Neural progenitor cell (in vitro differentiated cells): ENCODE results near the gene EI24. TPM values are rescaled to one million over a fixed set of nuclear protein-coding genes. Genes with fewer than 3 reads are reported as not detected.

Experiments used
- DNase-seq: peaks from one replicate; pipeline ENCODE4 v3.0.0-alpha.2; 2016; ENCODE audit warnings: low spot score
- H2AFZ ChIP-seq: fragments of 200-600 bp; sonication (generic); replicated peaks from 2 replicates; pipeline ENCODE4 v1.6.1; 2016; ENCODE audit warnings: antibody characterized with exemption
- H3F3A ChIP-seq: fragments of 200-600 bp; sonication (generic); 2 replicates; pipeline ENCODE4 v1.6.1; 2016; ENCODE audit warnings: antibody characterized with exemption, low read depth
- H3K27ac ChIP-seq: fragments of 200-600 bp; sonication (generic); 2 replicates; pipeline ENCODE4 v1.5.1; 2016; ENCODE audit warnings: mild to moderate bottlenecking
- H3K27me3 ChIP-seq: fragments of 200-600 bp; sonication (generic); 2 replicates; pipeline ENCODE4 v1.6.1; 2016; ENCODE audit warnings: mild to moderate bottlenecking, moderate library complexity
- H3K36me3 ChIP-seq: fragments of 200-600 bp; sonication (generic); 2 replicates; pipeline ENCODE4 v1.5.1; 2016
- H3K4me1 ChIP-seq: fragments of 200-600 bp; sonication (generic); 2 replicates; pipeline ENCODE4 v1.6.1; 2016; ENCODE audit warnings: mixed run types
- H3K4me2 ChIP-seq: fragments of 200-600 bp; sonication (generic); 2 replicates; pipeline ENCODE4 v1.6.1; 2016
- H3K4me3 ChIP-seq: fragments of 200-600 bp; sonication (generic); 2 replicates; pipeline ENCODE4 v1.5.1; 2016
- H3K79me2 ChIP-seq: fragments of 200-600 bp; sonication (generic); 2 replicates; pipeline ENCODE4 v1.6.1; 2016; ENCODE audit warnings: low read depth
- H3K9ac ChIP-seq: fragments of 200-600 bp; sonication (generic); 2 replicates; pipeline ENCODE4 v1.6.1; 2016
- H3K9me3 ChIP-seq: fragments of 200-600 bp; sonication (generic); 2 replicates; pipeline ENCODE4 v1.5.1; 2016; ENCODE audit warnings: low read depth
- H4K20me1 ChIP-seq: fragments of 200-600 bp; sonication (generic); 2 replicates; pipeline ENCODE4 v1.6.1; 2016; ENCODE audit warnings: low read depth
- H3K27ac Mint-ChIP-seq: 3 replicates; pipeline ENCODE4 v1.8.0; 2021; ENCODE audit warnings: mixed read lengths
- H3K27me3 Mint-ChIP-seq: 2 replicates; pipeline ENCODE4 v1.8.0; 2022; ENCODE audit warnings: low read depth, mild to moderate bottlenecking, inconsistent platforms, moderate library complexity, mixed read lengths; ENCODE audit not compliant: insufficient read depth
- H3K36me3 Mint-ChIP-seq: 3 replicates; pipeline ENCODE4 v1.8.0; 2021; ENCODE audit warnings: mixed read lengths
- H3K4me1 Mint-ChIP-seq: 3 replicates; pipeline ENCODE4 v1.8.0; 2021; ENCODE audit warnings: mixed read lengths
- H3K4me3 Mint-ChIP-seq: 3 replicates; pipeline ENCODE4 v1.8.0; 2021; ENCODE audit warnings: mild to moderate bottlenecking, moderate library complexity, mixed read lengths
- H3K9me3 Mint-ChIP-seq: 3 replicates; pipeline ENCODE4 v1.8.0; 2020; ENCODE audit warnings: mixed read lengths
- EZH2 ChIP-seq: fragments of 200-600 bp; sonication (generic); IDR thresholded peaks from 2 replicates; pipeline ENCODE4 v1.6.1; 2017; ENCODE audit warnings: antibody characterized with exemption, mild to moderate bottlenecking, moderate library complexity
- EZH2phosphoT487 ChIP-seq: fragments of 200-600 bp; sonication (generic); IDR thresholded peaks from 2 replicates; pipeline ENCODE4 v1.6.1; 2017; ENCODE audit warnings: antibody characterized with exemption
- total RNA-seq: library from RNA; depleted of rRNA; stranded (reverse); fragments of >200 nt; gene quantifications from 2 replicates; pipeline ENCODE4 v1.2.3, GENCODE V29; 2015; ENCODE audit warnings: low replicate concordance
- TF ChIP-seq, protein P1 (sequence below): fragments of 200-600 bp; sonication (generic); IDR thresholded peaks from 2 replicates; pipeline ENCODE4 v1.5.1; 2017; ENCODE audit warnings: antibody characterized with exemption, mild to moderate bottlenecking

The EI24 gene
- total RNA-seq, 1 donor from 2014 or later, result 99.8 TPM

DNA sequence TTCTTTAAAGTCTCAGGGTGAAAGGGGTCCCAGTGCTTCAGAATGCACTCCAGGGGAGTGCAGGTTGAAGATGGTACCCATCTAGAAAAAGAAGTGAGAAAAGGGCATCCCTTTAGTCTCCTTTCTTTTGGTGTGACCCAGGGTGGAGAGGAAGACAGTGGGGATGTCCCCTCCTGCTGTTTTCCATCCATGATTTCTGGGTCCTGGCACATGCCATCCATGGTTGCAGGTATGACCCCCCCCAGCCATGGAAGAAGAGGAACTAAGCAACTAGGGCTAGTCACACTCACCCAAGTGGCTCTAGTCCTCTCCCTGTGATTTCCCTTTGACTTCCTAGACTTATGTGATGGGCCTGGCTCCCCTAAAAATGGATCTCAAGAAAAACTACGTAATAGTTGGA, 15.9 kb upstream of the EI24 start:
- Mint-ChIP-seq H3K4me3 (no peak overlapping the region), H3K9me3 (peaks cover 48% of the 10 kb centered on the region), H3K4me1 (no peaks in the 10 kb centered on the region), H3K36me3 (peaks cover 5% of the 10 kb centered on the region), H3K27me3 (peaks cover 7% of the 10 kb centered on the region), H3K27ac (no peak overlapping the region)
- H2AFZ ChIP-seq, result no peak overlapping the region
- no peaks in the 10 kb centered on the region for H3K36me3 ChIP-seq
- H3K4me3 ChIP-seq, result no peak overlapping the region
- no peaks in the 10 kb centered on the region for H3K27me3 ChIP-seq
- H3K4me2 ChIP-seq, result no peak overlapping the region
- no peaks in the 10 kb centered on the region for H4K20me1 ChIP-seq
- H3K9ac ChIP-seq, result no peak overlapping the region
- H3K4me1 ChIP-seq, result no peaks in the 10 kb centered on the region
- H3K27ac ChIP-seq, result no peak overlapping the region
- peaks cover 11% of the 10 kb centered on the region for H3K9me3 ChIP-seq
- DNase-seq, result no peak
- TF ChIP-seq, protein P1, sequence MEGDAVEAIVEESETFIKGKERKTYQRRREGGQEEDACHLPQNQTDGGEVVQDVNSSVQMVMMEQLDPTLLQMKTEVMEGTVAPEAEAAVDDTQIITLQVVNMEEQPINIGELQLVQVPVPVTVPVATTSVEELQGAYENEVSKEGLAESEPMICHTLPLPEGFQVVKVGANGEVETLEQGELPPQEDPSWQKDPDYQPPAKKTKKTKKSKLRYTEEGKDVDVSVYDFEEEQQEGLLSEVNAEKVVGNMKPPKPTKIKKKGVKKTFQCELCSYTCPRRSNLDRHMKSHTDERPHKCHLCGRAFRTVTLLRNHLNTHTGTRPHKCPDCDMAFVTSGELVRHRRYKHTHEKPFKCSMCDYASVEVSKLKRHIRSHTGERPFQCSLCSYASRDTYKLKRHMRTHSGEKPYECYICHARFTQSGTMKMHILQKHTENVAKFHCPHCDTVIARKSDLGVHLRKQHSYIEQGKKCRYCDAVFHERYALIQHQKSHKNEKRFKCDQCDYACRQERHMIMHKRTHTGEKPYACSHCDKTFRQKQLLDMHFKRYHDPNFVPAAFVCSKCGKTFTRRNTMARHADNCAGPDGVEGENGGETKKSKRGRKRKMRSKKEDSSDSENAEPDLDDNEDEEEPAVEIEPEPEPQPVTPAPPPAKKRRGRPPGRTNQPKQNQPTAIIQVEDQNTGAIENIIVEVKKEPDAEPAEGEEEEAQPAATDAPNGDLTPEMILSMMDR, result no peak
- no peak for TF ChIP-seq EZH2
- TF ChIP-seq EZH2phosphoT487, result no peak
- H3K79me2 ChIP-seq, result no peaks in the 10 kb centered on the region
- no peaks in the 10 kb centered on the region for H3F3A ChIP-seq

DNA sequence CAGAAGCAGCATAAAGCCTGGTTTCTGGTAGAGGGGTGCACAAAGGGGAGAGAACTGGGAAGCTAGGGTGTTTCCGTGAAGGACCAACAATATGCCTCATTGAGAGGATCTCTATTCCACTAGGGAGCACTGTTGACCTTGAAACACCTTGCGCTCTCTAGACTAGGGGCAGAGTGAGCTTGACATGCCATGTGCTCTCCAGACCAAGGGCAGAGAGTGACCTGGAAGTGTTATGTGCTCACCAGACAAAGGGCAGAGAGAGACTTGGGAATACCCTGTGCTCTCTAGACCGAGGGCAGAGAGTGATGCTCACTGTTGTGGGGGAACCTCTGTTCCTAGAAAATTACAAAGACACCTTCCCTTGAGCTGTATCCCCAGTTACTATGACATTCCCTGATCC, 15.2 kb upstream of the EI24 start:
- H3K27me3 Mint-ChIP-seq, result peaks cover 7% of the 10 kb centered on the region
- Histone ChIP-seq H3K79me2 (no peaks in the 10 kb centered on the region), H3K4me3 (no peak overlapping the region), H3K27me3 (no peaks in the 10 kb centered on the region), H3K4me2 (no peak overlapping the region), H4K20me1 (no peaks in the 10 kb centered on the region), H3K9ac (no peak overlapping the region), H3K4me1 (no peaks in the 10 kb centered on the region), H2AFZ (no peak overlapping the region), H3K36me3 (no peaks in the 10 kb centered on the region), H3K9me3 (peaks cover 11% of the 10 kb centered on the region), H3K27ac (no peak overlapping the region), H3F3A (no peaks in the 10 kb centered on the region)
- TF ChIP-seq, protein P1, result no peak
- no peak for TF ChIP-seq EZH2
- no peak for TF ChIP-seq EZH2phosphoT487
- no peaks in the 10 kb centered on the region for H3K4me1 Mint-ChIP-seq
- peaks cover 48% of the 10 kb centered on the region for H3K9me3 Mint-ChIP-seq
- H3K36me3 Mint-ChIP-seq, result peaks cover 5% of the 10 kb centered on the region
- H3K4me3 Mint-ChIP-seq, result no peak overlapping the region
- no peak overlapping the region for H3K27ac Mint-ChIP-seq
- no peak for DNase-seq

DNA sequence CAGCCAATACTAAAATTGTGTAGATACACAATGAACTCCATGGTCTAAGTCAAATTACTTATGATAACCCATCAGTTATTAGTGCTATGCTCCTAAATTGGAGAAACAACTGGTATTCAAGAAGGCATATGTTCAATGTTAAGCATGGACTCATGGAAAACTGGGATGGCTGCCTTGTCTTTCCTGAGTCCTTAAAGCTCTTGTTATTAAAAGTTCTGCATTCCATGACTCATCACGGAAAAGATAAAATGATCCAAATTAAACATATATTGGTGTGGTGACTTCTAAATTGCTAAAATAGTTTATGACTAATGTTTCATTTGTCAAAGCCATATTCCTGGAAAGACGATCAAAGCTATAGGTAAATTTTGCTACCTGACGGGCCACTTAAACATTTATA, 9.4 kb upstream of the EI24 start:
- no peak overlapping the region for H2AFZ ChIP-seq
- H4K20me1 ChIP-seq, result no peaks in the 10 kb centered on the region
- H3K27ac ChIP-seq, result no peak overlapping the region
- no peaks in the 10 kb centered on the region for H3K9me3 ChIP-seq
- H3K4me3 ChIP-seq, result no peak overlapping the region
- no peaks in the 10 kb centered on the region for H3K27me3 ChIP-seq
- Mint-ChIP-seq H3K36me3 (no peaks in the 10 kb centered on the region), H3K4me3 (no peak overlapping the region), H3K27ac (no peak overlapping the region), H3K27me3 (no peaks in the 10 kb centered on the region), H3K4me1 (no peaks in the 10 kb centered on the region), H3K9me3 (peaks cover 13% of the 10 kb centered on the region)
- no peak overlapping the region for H3K9ac ChIP-seq
- no peak overlapping the region for H3K4me2 ChIP-seq
- no peaks in the 10 kb centered on the region for H3K4me1 ChIP-seq
- no peak for DNase-seq
- H3F3A ChIP-seq, result no peaks in the 10 kb centered on the region
- no peaks in the 10 kb centered on the region for H3K79me2 ChIP-seq
- no peaks in the 10 kb centered on the region for H3K36me3 ChIP-seq
- TF ChIP-seq EZH2phosphoT487 (no peak), EZH2 (no peak)
- TF ChIP-seq, protein P1, result no peak

DNA sequence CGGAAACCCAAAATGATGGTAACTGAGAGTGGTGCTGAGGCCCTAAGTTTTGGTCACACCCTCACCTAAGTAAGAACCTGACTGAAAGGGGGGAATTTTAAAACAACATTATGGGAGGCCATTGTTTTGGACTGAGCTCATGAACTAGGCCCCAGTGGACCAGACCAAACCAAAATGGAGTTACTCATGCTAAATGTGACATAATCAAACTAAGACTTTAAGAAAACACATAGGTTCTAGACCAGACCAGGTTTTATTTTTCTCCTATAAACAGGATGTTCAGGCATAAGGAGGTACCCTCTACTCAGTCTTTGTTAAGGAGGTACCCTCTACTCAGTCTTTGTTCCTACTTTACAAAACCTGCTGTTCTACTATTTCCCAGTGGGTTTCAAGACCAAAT, 7.4 kb upstream of the EI24 start:
- Histone ChIP-seq H3K9me3 (no peaks in the 10 kb centered on the region), H3K27ac (no peak overlapping the region), H3K27me3 (no peaks in the 10 kb centered on the region), H3K4me1 (no peaks in the 10 kb centered on the region), H3K79me2 (no peaks in the 10 kb centered on the region), H2AFZ (no peak overlapping the region), H3K9ac (no peak overlapping the region), H3F3A (no peaks in the 10 kb centered on the region), H4K20me1 (no peaks in the 10 kb centered on the region), H3K4me3 (no peak overlapping the region), H3K36me3 (no peaks in the 10 kb centered on the region), H3K4me2 (no peak overlapping the region)
- no peak for DNase-seq
- TF ChIP-seq EZH2, result no peak
- TF ChIP-seq, protein P1, result no peak
- TF ChIP-seq EZH2phosphoT487, result no peak
- H3K27me3 Mint-ChIP-seq, result no peaks in the 10 kb centered on the region
- no peaks in the 10 kb centered on the region for H3K36me3 Mint-ChIP-seq
- H3K4me1 Mint-ChIP-seq, result no peaks in the 10 kb centered on the region
- H3K27ac Mint-ChIP-seq, result no peak overlapping the region
- H3K4me3 Mint-ChIP-seq, result no peak overlapping the region
- H3K9me3 Mint-ChIP-seq, result no peaks in the 10 kb centered on the region
